22Rv1 (cell line): ENCODE data around the gene CDH18.

ENCODE experiments used
- CTCF ChIP-seq: fragments of 450-650 bp; IDR thresholded peaks from 2 replicates; pipeline ENCODE4 v1.5.1; 2017; ENCODE audit warnings: mild to moderate bottlenecking
- ZFX ChIP-seq: fragments of 450-650 bp; IDR thresholded peaks from 2 replicates; pipeline ENCODE4 v1.6.1; 2017; ENCODE audit warnings: antibody characterized with exemption, borderline replicate concordance

DNA sequence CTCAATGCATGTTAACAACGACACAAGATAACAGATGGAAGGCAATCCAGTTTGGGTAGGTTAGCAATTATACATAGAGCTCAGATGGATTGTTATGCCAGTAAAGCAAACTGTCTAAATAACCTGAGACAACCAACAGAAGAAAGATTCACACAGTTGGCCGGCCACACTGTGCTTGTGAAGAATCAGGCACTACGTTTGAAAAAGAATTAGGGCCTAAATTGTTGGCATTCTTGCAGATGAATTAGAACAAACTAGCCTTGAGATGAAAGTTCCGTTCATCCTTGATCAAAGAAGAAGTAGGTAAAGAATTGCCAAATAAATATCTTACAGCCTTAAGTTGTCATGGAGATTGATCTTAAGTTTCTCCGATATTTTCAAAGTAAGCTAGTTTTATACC lies 210.6 kb downstream of the CDH18 start:
- TF ChIP-seq CTCF (no peak), ZFX (no peak)
